ENCODE results near the gene FITM2. TPM values are rescaled to one million over a fixed set of nuclear protein-coding genes. Genes with fewer than 3 reads are reported as not detected.
"Not testable (repeated sequence)": the region's sequence is repeated elsewhere in the genome, so short reads cannot be mapped to it uniquely, and the experiment has no call there.

Gene FITM2, protein sequence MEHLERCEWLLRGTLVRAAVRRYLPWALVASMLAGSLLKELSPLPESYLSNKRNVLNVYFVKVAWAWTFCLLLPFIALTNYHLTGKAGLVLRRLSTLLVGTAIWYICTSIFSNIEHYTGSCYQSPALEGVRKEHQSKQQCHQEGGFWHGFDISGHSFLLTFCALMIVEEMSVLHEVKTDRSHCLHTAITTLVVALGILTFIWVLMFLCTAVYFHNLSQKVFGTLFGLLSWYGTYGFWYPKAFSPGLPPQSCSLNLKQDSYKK
- total RNA-seq = 3.1 and 3.3 TPM in 2 replicates

DNA sequence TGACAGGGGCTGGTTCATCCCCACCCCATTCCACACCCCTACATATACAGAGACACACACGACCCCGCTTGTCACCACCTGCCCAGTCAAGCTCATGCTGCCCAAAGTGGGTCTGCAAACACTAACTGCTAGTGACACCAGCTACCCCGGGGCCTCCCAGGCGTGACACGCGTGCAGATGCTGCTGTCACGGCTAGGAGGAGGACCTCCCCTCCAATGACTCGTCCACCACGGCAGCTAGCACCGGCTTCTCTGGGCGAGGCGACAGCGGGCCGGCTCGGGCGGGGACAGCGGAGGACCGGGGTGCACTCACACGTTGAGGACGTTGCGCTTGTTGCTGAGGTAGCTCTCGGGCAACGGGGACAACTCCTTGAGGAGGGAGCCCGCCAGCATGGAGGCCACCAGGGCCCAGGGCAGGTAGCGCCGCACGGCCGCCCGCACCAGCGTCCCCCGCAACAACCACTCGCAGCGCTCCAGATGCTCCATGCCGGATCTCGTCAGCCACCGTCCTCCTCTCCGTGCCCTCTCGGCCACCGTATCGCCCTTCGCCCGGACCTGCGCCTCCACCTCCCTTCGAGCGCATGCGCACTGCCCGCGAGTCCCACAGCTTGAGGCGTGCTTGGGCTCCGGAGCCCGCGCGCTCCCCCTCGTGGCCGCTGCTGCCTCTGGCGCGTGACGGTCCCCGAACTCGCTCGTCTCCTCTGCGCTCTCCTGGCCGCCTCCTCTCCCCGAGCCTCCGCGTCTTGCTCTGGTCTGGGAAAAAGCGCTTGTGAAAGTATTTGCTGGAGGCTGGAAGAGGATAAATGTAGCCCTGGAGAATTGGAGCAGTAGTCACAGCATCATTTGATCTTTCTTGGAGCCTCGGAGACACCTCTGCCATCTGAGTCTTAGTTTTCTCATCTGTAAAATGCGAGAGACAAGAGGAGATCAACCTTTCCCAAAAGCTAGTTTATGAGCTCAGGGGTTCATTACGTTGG, at the start of gene FITM2:
TSS of gene FITM2 (minus strand) at position 539 of the 976 bp plus-strand sequence. CDS start at position 485, 54 bp downstream.
- intact Hi-C loops (cut with micrococcal nuclease) = loop anchor here (1.0 to 10.0 kb wide), 9 partner anchors 78 to 854 kb away; partner anchors contain the start of genes SERINC3, SRSF6, TTPAL and YWHAB

DNA sequence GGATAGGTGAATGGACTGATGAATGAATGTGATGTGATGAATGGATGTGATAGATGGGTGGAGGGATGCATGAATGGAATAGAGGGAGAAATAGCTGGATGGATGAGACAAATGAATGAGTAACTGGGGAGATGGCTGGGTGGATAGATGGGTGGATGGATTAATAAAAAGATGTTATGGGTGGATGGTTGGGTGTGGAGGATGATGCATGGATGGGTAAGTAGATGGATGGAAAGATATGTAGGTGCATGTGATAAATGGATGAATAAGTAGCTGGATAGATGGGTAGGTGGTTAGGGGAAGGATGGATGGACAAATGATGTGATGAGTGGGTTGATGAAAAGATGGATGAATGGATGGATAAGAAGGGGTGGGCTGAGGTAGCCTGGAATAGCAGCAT, 49.2 kb upstream of the FITM2 start:
- intact Hi-C loops (cut with micrococcal nuclease) = no loop called here

DNA sequence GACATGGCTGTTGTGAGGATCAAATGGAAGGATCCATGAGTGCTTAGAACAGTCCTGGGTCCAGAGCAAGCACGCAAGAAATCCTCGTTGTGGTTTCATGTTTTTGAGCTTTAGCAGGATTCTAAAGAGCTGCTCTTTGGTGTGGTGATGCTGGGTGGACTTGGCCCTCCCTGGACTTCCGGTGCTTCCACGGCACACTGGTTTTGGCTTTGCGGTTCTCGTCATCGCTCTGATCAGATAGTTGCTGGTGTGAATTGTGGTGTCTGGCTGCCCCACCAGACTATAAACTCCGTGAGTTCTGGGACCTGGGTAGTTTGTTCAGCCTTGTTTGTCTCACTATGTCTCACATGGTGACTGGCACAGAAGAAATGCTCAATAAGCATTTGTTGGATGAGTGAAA, 47.8 kb upstream of the FITM2 start:
- intact Hi-C loops (cut with micrococcal nuclease) = no loop called here

DNA sequence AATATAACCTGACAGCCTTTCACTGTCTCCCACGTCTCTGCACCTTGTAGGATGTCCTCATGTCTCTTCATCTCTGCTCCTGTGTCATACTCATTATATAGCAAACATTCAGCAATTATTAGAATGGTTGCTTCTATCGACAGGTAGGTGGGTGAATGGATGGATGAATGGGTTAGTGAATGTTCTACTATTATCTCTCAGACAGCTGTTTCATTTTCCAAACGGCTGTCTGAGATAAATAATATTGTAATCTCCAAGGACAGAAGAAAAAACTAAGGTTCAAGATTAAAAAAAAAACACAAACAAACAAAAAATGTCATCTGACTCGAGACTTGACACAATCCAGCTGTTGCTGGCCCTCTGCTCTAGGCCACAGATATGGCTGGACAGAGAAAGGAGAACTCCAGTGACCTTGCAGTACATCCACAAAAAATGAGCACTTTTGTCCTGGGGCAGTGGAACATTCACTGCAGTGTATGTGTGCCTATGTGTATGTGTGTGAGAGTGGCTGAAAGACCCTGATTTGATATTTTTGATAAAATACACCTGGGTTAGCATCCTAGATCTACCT, 46.6 kb upstream of the FITM2 start:
- intact Hi-C loops (cut with micrococcal nuclease) = no loop called here

DNA sequence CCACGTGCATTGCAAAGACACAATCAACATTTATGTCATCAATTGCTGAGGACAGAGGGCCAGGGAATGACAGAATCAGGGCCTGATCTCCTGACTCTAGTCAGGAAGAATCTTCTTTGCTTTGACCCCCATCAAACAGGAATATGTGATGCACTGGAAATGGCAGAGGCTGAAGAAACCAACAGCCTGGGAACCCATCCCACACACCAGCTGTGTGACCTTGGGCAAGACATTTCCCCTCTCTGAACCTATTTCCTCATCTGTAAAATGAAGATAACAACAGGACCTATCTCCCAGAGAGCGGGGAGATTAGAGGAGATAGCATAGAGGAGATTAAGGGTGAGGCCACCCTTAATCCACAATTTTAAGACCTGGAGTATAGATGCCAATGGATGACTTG, 46.0 kb upstream of the FITM2 start:
- intact Hi-C loops (cut with micrococcal nuclease) = no loop called here

DNA sequence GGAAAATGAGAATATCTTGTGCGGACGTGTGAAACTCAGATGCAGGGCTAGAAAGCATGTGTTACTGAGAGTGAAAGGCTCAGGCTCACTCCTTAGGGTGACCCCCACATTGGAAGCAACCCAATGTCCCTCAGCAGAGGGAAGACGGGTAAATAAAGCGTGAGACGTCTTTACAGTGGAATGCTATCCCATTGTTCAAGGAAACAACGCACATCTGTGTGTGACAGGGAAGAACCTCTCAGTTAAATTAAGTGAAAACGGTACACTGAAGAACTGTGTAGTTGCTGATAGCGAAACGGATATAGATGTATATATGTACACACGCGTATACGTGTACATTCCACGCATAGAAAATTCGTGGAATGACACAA, 45.3 kb upstream of the FITM2 start:
- intact Hi-C loops (cut with micrococcal nuclease) = no loop called here

DNA sequence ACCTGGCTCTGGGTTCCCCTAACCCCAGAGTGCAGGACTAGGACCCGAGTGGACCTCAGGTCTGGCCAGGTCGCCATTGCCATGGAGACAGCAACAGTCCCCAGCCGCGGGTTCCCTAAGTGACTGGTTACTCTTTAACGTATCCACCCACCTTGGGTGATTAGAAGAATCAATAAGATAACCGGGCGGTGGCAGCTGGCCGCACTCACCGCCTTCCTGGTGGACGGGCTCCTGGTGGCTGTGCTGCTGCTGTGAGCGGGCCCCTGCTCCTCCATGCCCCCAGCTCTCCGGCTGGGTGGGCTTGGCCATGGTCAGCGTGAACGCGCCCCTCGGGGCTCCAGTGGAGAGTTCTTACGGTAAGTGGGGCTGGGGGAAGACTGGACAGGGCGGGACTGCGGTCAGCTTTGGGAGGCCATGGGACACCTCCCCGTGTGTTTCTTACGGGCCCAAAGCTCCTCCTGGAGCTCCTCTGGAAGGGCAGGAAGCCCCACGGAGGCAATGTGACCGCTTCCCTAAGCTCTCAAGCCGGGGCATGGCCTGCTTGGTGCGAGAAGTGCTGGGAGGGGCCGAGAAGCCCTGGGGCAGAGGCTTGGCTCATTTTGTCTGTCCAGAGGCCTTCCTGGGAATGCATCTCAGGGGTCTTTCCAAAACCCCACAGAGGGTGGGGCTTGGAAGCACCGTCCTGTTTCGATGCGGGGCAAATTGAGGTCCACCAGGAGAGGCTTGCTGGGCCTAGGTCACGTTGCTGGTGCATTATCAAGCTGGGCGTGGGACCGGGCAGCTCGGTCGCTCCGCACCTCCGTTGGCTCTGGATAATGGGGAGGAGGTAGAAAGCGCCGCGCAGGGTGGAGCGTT, 44.7 kb upstream of the FITM2 start, which contains the start of gene HNF4A:
TSS of gene HNF4A (plus strand) at position 202 of the 855 bp plus-strand sequence. CDS start at position 308, 106 bp downstream.
- intact Hi-C loops (cut with micrococcal nuclease) = no loop called here

DNA sequence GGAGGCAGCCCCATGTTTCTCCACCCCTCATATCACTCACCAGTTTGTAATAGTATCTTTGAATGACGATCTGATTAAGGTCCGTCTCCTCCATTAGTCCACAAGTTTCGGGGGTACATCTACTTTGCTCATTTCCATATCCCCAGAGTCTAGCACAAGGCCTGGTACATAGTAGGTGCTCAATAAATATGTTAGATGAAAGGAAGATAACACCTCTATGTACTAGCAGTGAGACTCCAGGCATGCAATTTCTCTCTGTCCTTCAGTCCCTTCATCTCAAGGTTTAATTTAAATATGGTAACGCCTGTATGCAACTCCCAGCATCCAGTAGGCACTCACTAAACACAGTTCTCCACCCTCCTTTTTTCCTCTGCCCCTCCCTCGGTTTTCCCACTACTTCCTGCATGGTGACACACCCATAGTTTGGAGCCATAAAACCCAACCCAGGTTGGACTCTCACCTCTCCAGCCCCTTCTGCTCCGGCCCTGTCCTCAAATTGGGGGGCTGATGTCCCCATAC, 44.0 kb upstream of the FITM2 start:
- intact Hi-C loops (cut with micrococcal nuclease) = no loop called here

DNA sequence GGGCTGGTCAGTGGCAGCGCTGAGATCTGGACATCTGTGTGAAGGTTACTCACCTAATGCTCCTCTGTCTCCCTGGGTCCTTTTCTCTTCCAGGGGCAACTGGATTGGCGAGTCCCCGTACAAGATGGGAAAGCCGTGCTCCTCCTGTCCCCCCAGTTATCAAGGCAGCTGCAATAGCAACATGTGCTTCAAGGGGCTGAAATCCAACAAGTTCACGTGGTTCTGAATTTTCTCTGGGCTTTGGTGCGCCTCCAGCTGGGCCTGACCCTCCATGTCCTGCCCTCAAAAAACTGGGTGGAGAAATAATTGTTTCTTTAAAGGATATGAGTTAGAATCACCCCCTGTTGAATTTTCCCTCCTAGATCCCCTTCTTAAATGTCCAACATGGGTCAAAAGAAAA, 39.6 kb upstream of the FITM2 start:
- intact Hi-C loops (cut with micrococcal nuclease) = no loop called here

DNA sequence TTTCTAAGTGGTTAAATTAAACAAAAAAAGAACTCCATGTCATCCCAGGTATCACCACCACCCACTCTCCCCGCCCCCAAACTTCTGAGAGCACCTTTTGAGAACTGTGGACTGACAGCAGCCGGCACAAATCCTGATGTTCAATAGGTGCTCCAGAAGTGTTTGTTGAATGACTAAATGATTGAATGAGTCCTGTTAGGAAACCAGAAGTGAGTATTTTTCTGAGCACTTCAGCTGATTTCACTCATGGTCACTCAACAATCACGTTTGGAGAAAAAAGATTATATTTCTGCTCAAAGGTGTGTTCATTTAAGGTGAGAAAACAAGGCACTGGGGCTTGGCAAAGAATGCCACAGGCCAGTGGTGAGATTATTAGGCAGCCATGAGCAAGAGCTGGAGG, 38.3 kb upstream of the FITM2 start:
- intact Hi-C loops (cut with micrococcal nuclease) = no loop called here

DNA sequence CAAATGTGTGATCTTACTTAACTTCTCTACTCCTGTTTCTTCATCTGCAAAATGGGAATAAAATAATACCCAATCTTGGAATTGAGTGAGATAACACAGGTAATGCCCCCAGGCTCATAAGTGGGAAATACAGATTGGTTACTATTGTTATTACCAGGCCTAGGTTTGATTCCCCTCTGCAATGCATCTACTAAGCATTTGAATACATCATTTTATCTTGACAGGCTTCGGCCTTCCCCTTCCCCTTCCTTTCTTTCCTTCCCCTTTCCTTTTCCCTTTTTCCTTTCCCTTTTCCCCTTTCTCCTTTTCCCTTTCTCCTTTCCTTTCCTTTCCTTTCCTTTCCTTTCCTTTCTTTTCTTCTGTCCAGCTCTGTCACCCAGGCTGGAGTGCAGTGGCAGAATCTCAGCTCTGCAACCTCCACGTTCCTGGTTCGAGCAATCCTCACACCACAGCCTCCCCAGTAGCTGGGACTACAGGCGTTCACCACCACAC, 37.2 kb upstream of the FITM2 start:
- intact Hi-C loops (cut with micrococcal nuclease) = no loop called here

DNA sequence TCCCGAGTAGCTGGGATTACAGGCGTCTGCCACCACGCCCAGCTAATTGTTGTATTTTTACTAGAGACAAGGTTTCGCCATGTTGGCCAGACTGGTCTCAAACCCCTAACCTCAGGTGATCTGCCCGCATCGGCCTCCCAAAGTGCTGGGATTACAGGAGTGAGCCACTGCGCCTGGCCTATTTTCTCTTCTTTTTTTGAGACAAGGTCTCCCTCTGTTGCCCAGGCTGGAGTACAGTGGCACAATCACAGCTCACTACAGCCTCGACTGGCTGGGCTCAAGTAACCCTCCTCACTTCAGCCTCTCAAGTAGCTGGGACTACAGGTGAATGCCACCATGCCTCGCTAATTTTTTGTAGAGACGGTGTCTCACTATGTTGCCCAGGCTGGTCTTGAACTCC, 34.9 kb upstream of the FITM2 start:
- intact Hi-C loops (cut with micrococcal nuclease) = not testable (repeated sequence)

DNA sequence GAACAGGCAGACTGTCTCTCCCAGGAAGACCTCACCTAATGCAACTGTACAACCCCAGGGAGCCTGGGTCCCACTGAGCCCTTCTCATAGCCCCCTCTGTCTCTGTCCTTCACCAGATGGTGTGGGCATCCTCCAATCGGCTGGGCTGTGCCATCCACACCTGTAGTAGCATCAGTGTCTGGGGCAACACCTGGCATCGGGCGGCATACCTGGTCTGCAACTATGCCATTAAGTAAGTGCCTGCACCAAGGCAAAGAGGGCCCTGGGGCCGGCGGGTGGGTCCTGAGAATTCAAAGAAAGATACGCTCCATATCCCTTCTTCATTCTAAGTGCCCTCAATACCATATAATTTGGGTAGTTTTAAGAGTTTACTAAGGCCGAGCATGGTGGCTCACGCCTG, 34.1 kb upstream of the FITM2 start:
- intact Hi-C loops (cut with micrococcal nuclease) = no loop called here

DNA sequence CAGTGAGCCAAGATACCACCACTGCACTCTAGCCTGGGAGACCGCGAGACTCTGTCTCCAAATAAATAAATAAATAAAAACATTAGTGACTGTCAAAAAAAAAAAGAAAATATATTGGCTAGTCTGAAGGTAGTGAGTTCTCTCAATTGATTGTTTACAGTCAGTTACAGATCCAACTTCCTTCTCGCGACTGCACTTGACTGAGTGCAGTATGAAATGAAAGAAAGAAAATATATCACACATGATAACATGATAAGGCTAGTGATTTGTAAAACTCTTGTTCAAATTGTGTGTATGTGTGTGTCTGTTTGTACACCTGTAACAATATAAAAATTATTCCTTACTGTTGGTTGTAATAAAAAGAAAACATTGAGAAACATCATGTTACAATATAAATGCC, 33.7 kb upstream of the FITM2 start:
- intact Hi-C loops (cut with micrococcal nuclease) = no loop called here

DNA sequence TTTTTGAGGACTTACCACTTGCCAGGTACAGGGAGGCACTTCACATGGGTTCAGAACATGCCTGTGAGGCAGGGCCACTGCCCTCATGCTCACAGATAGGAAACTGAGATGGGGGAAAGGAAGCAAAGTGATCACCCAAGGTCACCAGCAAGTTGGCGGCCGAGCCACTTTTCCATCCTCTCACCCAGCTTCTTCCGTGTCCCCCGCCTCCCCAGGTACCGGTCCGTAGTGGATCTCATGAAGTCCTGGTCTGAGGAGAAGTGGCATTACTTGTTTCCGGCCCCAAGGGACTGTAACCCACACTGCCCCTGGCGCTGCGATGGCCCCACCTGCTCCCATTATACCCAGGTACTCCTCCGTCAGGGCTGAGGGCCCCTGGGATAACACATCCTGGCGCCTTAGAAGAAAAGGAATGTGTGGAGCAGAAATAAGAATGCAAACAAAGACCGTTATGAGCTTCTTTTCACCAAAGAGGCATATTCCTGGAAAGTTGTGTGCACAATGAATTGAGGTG, 32.2 kb upstream of the FITM2 start:
- intact Hi-C loops (cut with micrococcal nuclease) = no loop called here

DNA sequence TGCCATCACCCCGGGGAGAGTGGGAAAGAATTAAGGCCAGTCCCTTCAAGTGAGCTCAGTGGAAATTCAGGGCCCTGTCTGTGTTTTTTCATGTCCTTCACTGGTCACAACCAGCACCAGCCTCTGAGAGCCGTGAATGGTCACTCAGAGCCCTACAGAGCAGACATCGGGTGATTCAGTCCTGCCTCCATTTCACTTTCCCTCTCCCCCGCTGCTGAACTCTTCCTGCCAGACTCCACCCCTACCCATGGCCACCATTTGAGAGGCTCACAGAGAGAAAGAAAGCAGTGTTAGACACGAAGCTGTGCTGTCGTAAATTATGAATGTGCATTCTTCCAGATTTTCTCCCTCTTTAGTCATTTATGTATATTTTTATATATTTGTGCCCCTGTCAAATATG, 31.2 kb upstream of the FITM2 start:
- intact Hi-C loops (cut with micrococcal nuclease) = no loop called here

DNA sequence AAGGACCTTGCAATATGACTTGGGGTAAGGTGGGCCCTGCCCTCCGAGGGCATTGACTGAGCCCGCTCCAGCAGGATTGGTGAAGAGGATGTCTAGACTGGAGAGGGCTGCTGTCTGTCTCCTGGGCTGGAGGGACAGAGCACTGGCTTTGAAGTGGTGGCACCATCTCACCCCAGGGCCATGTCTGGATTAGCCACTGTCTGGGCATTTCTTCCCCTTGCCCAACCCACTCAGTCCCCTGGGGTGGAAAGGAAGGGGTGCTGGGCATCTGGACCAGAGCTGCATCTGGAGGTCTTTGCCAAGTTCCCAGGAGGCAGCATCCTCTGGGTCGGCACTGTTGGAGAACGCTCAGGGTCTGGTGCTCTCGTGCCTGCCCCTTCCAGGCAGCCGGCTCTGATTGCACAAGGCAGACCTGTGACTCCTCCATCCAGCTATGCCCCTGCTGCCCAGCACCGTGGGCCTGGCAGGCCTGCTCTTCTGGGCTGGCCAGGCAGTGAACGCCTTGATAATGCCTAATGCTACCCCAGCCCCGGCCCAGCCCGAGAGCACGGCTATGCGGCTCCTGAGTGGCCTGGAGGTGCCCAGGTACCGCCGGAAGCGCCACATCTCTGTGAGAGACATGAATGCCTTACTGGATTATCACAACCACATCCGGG, 25.9 kb upstream of the FITM2 start, which contains the start of gene R3HDML:
TSS of gene R3HDML (plus strand) at position 319 of the 656 bp plus-strand sequence. CDS start at position 434, 115 bp downstream.
- intact Hi-C loops (cut with micrococcal nuclease) = no loop called here

DNA sequence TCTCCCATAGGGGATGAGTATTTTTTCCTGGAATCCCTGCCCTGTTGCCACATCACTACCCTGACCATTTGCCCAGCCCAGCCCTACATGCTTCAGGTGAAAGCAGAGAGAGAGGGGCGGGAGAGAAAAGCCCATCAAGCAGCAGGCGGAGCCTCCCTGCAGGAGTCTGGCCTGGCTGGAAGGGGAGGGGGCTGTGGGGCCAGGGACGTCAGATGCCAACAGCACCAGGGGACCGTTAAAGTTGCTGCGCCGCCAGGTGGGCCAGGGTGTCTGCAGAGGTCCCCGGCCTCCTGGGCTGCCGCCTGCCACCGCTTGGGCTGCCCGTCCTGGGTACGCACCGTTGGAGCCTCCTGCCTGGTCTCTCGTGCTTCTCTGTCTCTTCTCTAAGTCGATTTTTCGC, 25.1 kb upstream of the FITM2 start:
- intact Hi-C loops (cut with micrococcal nuclease) = no loop called here

DNA sequence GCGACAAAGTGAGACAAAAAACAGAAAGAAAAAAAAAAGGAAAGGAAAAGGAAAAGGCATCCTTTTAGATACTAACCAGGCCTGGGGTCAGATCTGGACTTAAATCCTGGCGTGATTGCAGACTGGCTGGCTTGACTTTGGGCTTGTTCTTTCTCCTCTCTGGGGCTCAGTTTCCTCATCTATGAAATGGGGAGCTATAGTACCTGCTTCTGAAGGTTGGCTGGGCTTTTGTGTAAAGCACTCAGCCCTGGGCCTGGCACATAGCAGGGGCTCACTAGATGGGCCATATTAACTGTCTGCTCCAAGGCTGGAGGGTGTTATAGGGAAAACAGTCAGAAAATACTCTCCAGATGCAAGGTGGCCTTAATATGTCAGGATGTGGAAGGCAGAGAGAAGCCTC, 24.7 kb upstream of the FITM2 start:
- intact Hi-C loops (cut with micrococcal nuclease) = no loop called here

DNA sequence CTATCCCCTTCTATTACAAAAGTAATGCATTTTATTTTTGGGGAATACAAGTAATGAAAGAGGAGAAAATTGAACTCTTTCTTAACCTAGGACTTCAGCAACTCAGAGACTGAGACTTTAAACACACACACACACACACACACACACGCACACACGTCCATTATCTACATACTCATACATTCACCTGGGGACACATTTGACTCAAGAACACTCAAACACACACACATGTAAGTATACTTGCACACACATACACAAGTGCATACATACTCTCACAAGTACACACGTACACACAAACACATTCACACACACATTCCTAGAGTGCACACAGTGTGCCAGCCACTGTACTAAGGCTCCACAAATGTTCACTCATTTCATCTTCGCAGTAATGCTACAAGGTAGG, 23.7 kb upstream of the FITM2 start:
- intact Hi-C loops (cut with micrococcal nuclease) = no loop called here
